Cardiac fibroblast (primary cell): ENCODE measurements around the gene TCL1B.
"Not testable (repeated sequence)": the region's sequence is repeated elsewhere in the genome, so short reads cannot be mapped to it uniquely, and the experiment has no call there.

Experiments
- DNase-seq, 2 donors: peaks; one replicate each; pipeline versions ENCODE4 v3.0.0 to v3.0.0-alpha.2; 2010; ENCODE audit warnings: low read depth in 2 of 2
- H3K4me3 ChIP-seq, 2 donors: replicated peaks in 1 of 2; 1 replicate in 1 of 2; 2 replicates in 1 of 2; pipeline ENCODE4 v1.5.1; 2011; ENCODE audit warnings: low read depth in 2 of 2, low read length in 2 of 2, mild to moderate bottlenecking in 2 of 2, moderate library complexity in 1 of 2
- CTCF ChIP-seq: IDR thresholded peaks from one replicate; pipeline ENCODE4 v1.5.1; 2011; ENCODE audit warnings: low read depth, mild to moderate bottlenecking, low read length, inconsistent platforms

The TCL1B gene

GRCh38 chr14:95659990-95660385 lies 26.2 kb upstream of the TCL1B start:
- no peak for TF ChIP-seq CTCF
- no peak overlapping the region for H3K4me3 ChIP-seq
- DNase-seq: no peak

GRCh38 chr14:95660651-95661515 lies 25.3 kb upstream of the TCL1B start:
- H3K4me3 ChIP-seq: no peak overlapping the region
- TF ChIP-seq CTCF: no peak

GRCh38 chr14:95662376-95663186 lies 23.6 kb upstream of the TCL1B start:
- DNase-seq: no peak
- H3K4me3 ChIP-seq: no peak overlapping the region
- TF ChIP-seq CTCF: no peak

More at GRCh38 chr14:95660651-95661515, 25.3 kb upstream of the TCL1B start:
- no peak for DNase-seq

- no peak overlapping the region for H3K4me3 ChIP-seq
- no peak for DNase-seq
- no peak for TF ChIP-seq CTCF
Measured at GRCh38 chr14:95663226-95663797, 22.9 kb upstream of the TCL1B start.

- TF ChIP-seq CTCF: no peak
Measured at GRCh38 chr14:95664066-95664465, 22.2 kb upstream of the TCL1B start.

GRCh38 chr14:95664546-95664945 lies 21.7 kb upstream of the TCL1B start:
- no peak for DNase-seq
- no peak overlapping the region for H3K4me3 ChIP-seq
- no peak for TF ChIP-seq CTCF

More at GRCh38 chr14:95664066-95664465, 22.2 kb upstream of the TCL1B start:
- DNase-seq: no peak
- H3K4me3 ChIP-seq: no peak overlapping the region

GRCh38 chr14:95665530-95665929 lies 20.7 kb upstream of the TCL1B start:
- not testable (repeated sequence) for DNase-seq, H3K4me3 ChIP-seq
